ENCODE measurements around the gene ZNF280A. TPM values are rescaled to one million over a fixed set of nuclear protein-coding genes. Genes with fewer than 3 reads are reported as not detected.
"Not testable (repeated sequence)": the region's sequence is repeated elsewhere in the genome, so short reads cannot be mapped to it uniquely, and the experiment has no call there.

Gene ZNF280A
- total and polyA plus RNA-seq, 2 donors from 2014 or later: not detected

DNA sequence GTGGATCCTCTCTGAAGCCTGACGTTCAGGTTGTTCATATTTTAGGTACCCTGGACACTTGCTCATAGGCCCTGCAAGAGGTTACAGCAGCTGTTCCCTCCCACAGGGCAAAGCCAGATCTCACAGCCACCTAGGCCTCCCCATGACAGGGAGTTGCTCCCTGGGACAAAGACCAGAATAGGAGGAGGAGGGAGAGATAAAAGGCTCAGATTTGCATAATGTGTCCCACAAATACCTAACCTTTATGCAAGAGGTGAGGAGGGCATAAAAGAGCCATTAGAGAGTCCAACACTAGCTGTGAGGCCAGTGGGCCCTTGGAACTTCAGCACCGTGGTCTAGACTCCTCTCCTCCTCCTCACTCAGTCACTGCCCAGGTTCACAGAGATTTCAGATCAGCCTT, 45.3 kb downstream of the ZNF280A start:
- H3K9me3 ChIP-seq (ENCODE audit: control insufficient read depth in 2 of 3, insufficient read depth in 1 of 3, low read length in 3 of 3): no peaks in the 10 kb centered on the region
- H3K4me3 ChIP-seq (ENCODE audit: low read length in 3 of 3): no peak overlapping the region

DNA sequence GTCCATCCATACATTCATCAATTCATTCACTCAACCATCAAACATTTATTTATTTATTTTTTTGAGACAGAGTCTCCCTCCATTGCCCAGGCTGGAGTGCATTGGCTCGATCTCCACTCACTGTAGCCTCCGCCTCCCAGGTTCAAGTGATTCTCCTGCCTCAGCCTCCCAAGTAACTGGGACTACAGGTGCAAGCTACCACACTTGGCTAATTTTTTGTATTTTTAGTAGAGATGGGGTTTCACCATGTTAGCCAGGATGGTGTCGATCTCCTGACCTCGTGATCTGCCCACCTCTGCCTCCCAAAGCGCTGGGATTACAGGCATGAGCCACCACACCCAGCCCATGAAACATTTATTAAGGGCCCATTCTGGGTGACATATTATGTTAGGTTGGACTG, 49.0 kb downstream of the ZNF280A start:
- intact Hi-C loops (cut with DNase I); H3K9ac ChIP-seq (ENCODE audit: low read length in 3 of 3); H3K27ac ChIP-seq (ENCODE audit: low read depth in 2 of 2, low read length in 2 of 2); H3K4me3 ChIP-seq (ENCODE audit: low read length in 3 of 3); H3K27me3 ChIP-seq (ENCODE audit: control insufficient read depth, insufficient read depth, low read length); H3K36me3 ChIP-seq (ENCODE audit: control insufficient read depth in 2 of 3, insufficient read depth in 3 of 3, low read length in 3 of 3); H3K4me1 ChIP-seq (ENCODE audit: control insufficient read depth in 2 of 3, insufficient read depth in 2 of 3, low read depth in 1 of 3, low read length in 3 of 3); FAIRE-seq; DNase-seq; H3K9me3 ChIP-seq (ENCODE audit: control insufficient read depth in 2 of 3, insufficient read depth in 1 of 3, low read length in 3 of 3): not testable (repeated sequence)

More for the DNA sequence above, 45.3 kb downstream of the ZNF280A start:
- FAIRE-seq (no peak), DNase-seq (no peak)
- Histone ChIP-seq H3K36me3 (ENCODE audit: control insufficient read depth in 2 of 3, insufficient read depth in 3 of 3, low read length in 3 of 3) (no peaks in the 10 kb centered on the region), H3K9ac (ENCODE audit: low read length in 3 of 3) (no peak overlapping the region), H3K4me1 (ENCODE audit: control insufficient read depth in 2 of 3, insufficient read depth in 2 of 3, low read depth in 1 of 3, low read length in 3 of 3) (no peaks in the 10 kb centered on the region), H3K27ac (ENCODE audit: low read depth in 2 of 2, low read length in 2 of 2) (no peak overlapping the region), H3K27me3 (ENCODE audit: control insufficient read depth, insufficient read depth, low read length) (no peaks in the 10 kb centered on the region)
- intact Hi-C loops (cut with DNase I): no loop called here
- TF ChIP-seq, protein P1, sequence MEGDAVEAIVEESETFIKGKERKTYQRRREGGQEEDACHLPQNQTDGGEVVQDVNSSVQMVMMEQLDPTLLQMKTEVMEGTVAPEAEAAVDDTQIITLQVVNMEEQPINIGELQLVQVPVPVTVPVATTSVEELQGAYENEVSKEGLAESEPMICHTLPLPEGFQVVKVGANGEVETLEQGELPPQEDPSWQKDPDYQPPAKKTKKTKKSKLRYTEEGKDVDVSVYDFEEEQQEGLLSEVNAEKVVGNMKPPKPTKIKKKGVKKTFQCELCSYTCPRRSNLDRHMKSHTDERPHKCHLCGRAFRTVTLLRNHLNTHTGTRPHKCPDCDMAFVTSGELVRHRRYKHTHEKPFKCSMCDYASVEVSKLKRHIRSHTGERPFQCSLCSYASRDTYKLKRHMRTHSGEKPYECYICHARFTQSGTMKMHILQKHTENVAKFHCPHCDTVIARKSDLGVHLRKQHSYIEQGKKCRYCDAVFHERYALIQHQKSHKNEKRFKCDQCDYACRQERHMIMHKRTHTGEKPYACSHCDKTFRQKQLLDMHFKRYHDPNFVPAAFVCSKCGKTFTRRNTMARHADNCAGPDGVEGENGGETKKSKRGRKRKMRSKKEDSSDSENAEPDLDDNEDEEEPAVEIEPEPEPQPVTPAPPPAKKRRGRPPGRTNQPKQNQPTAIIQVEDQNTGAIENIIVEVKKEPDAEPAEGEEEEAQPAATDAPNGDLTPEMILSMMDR (IDR thresholded peaks at IDR 0.05; ENCODE audit: borderline replicate concordance, extremely low read depth, insufficient read depth): no peak

DNA sequence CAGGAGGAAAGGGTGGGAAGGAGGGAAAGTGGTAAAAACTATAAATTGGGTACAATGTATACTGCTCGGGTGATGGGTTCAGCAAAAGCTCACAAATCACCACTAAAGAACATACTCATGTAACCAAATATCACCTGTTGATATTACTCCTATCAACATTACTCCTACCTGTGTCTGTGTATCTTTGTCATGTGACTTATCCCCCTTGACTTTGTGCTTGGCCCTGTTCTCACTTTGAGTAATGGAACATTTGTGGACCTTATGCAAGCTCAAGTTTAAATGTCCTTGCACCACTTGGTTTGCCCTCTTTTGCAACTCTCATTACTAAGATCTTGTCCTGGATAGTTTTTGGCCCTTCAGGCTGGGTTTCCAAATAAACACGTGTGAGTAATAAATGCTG, 50.5 kb downstream of the ZNF280A start:
- DNase-seq (no peak), FAIRE-seq (no peak)
- Histone ChIP-seq H3K9me3 (ENCODE audit: control insufficient read depth in 2 of 3, insufficient read depth in 1 of 3, low read length in 3 of 3) (peaks cover 0 to 2% (median 0%) of the 10 kb centered on the region in 3 donors), H3K4me1 (ENCODE audit: control insufficient read depth in 2 of 3, insufficient read depth in 2 of 3, low read depth in 1 of 3, low read length in 3 of 3) (no peaks in the 10 kb centered on the region), H3K27me3 (ENCODE audit: control insufficient read depth, insufficient read depth, low read length) (no peaks in the 10 kb centered on the region), H3K36me3 (ENCODE audit: control insufficient read depth in 2 of 3, insufficient read depth in 3 of 3, low read length in 3 of 3) (no peaks in the 10 kb centered on the region), H3K9ac (ENCODE audit: low read length in 3 of 3) (no peak overlapping the region), H3K4me3 (ENCODE audit: low read length in 3 of 3) (no peak overlapping the region), H3K27ac (ENCODE audit: low read depth in 2 of 2, low read length in 2 of 2) (no peak overlapping the region)
- intact Hi-C loops (cut with DNase I): no loop called here
- TF ChIP-seq, protein P1 (IDR thresholded peaks at IDR 0.05; ENCODE audit: borderline replicate concordance, extremely low read depth, insufficient read depth): no peak

DNA sequence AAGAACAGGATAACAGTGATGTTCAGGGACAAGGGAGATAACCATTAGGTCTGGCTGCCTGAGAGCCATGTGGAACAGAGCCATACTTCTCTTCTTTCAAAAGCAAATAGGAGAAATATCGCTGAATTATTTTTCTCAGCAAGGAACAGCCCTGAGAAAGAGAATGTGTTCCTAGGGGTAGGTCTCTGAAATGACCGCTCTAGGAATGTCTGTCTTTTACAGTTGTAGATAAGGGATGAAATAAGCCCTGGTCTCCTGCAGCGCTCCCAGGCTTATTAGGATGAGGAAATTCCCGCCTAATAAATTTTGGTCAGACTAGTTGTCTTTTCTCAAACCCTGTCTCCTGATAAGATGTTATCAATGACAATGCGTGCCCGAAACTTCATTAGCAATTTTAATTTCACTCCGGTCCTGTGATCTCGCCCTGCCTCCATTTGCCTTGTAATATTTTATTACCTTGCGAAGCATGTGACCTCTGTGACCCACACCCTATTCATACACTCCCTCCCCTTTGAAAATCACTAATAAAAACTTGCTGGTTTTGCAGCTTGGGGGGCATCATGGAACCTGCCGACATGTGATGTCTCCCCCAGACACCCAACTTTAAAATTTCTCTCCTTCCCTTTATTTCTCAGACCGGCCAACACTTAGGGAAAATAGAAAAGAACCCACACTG, 51.1 kb downstream of the ZNF280A start:
- H3K9me3 ChIP-seq (ENCODE audit: control insufficient read depth in 2 of 3, insufficient read depth in 1 of 3, low read length in 3 of 3); H3K4me1 ChIP-seq (ENCODE audit: control insufficient read depth in 2 of 3, insufficient read depth in 2 of 3, low read depth in 1 of 3, low read length in 3 of 3); FAIRE-seq; H3K27me3 ChIP-seq (ENCODE audit: control insufficient read depth, insufficient read depth, low read length); intact Hi-C loops (cut with DNase I); H3K36me3 ChIP-seq (ENCODE audit: control insufficient read depth in 2 of 3, insufficient read depth in 3 of 3, low read length in 3 of 3); H3K4me3 ChIP-seq (ENCODE audit: low read length in 3 of 3); DNase-seq; H3K9ac ChIP-seq (ENCODE audit: low read length in 3 of 3); H3K27ac ChIP-seq (ENCODE audit: low read depth in 2 of 2, low read length in 2 of 2): not testable (repeated sequence)
